Endothelial cell of umbilical vein (primary cell): ENCODE measurements around the gene CABP2. TPM values are rescaled to one million over a fixed set of nuclear protein-coding genes. Genes with fewer than 3 reads are reported as not detected.
"Not testable (repeated sequence)": the region's sequence is repeated elsewhere in the genome, so short reads cannot be mapped to it uniquely, and the experiment has no call there.

Source experiments
- BruUV-seq: library from RNA; stranded (reverse); fragments of 400-500 nt; replicated peaks from 2 replicates; lab custom pipeline; 2021; lab: Mats Ljungman, UMichigan
- CTCF ChIA-PET: fragments of 300-600, 350-600 bp; sonication (Branson Sonifier 250); formaldehyde crosslinking; loops from one replicate; lab custom pipeline; 2021; ENCODE audit warnings: antibody characterized with exemption, inconsistent platforms; lab: Charles Lee
- POLR2A ChIA-PET: fragments of 300-600, 350-600 bp; sonication (Branson Sonifier 250); formaldehyde crosslinking; loops from one replicate; lab custom pipeline; 2021; ENCODE audit warnings: antibody characterized with exemption, inconsistent platforms; lab: Charles Lee
- DNase-seq: peaks from one replicate; pipeline ENCODE4 v3.0.0-alpha.2; 2011; ENCODE audit warnings: low read depth, low spot score
- FAIRE-seq: peaks from 2 replicates; lab custom pipeline; 2011; peaks lifted over from hg19 to GRCh38; lab: Jason Lieb, UNC
- H2AFZ ChIP-seq: 2 replicates; pipeline ENCODE4 v1.6.0; 2012; ENCODE audit warnings: low read depth, low read length, control low read depth, inconsistent platforms
- H3K27ac ChIP-seq: 2 replicates; pipeline ENCODE4 v1.5.1; 2011; ENCODE audit warnings: low read depth, mild to moderate bottlenecking, control low read depth, low read length, moderate library complexity; ENCODE audit not compliant: insufficient read depth
- H3K27me3 ChIP-seq, 2 experiments: 2 replicates each; pipeline versions ENCODE4 v1.6.0 to v1.6.1; 2011; ENCODE audit warnings: low read length in 2 of 2, mixed read lengths in 1 of 2; ENCODE audit not compliant: control insufficient read depth in 2 of 2, insufficient read depth in 2 of 2
- H3K36me3 ChIP-seq, 2 experiments: 2 replicates in 1 of 2; 3 replicates in 1 of 2; pipeline ENCODE4 v1.5.1; 2011; ENCODE audit warnings: low read length in 2 of 2, mild to moderate bottlenecking in 1 of 2, moderate library complexity in 1 of 2; ENCODE audit not compliant: control insufficient read depth in 2 of 2, insufficient read depth in 2 of 2; ENCODE audit errors: extremely low read depth in 1 of 2
- H3K4me1 ChIP-seq: 3 replicates; pipeline ENCODE4 v1.5.1; 2011; ENCODE audit warnings: mild to moderate bottlenecking, low read length; ENCODE audit not compliant: control insufficient read depth, insufficient read depth; ENCODE audit errors: extremely low read depth
- H3K4me2 ChIP-seq: 2 replicates; pipeline ENCODE4 v1.6.1; 2011; ENCODE audit warnings: low read length, control low read depth, mixed read lengths; ENCODE audit not compliant: insufficient read depth
- H3K4me3 ChIP-seq, 3 experiments: fragments of 200-600 bp in 1 of 3; sonication (generic), shearing (Covaris generic) in 1 of 3; replicated peaks in 1 of 3; 2 replicates each; pipeline ENCODE4 v1.5.1; 2011 to 2016; ENCODE audit warnings: control low read depth in 3 of 3, low read length in 3 of 3, mild to moderate bottlenecking in 2 of 3, inconsistent platforms in 1 of 3, low read depth in 1 of 3, moderate library complexity in 1 of 3; ENCODE audit not compliant: insufficient read depth in 1 of 3
- H3K79me2 ChIP-seq: 2 replicates; pipeline ENCODE4 v1.6.0; 2012; ENCODE audit warnings: low read length, inconsistent platforms; ENCODE audit not compliant: control insufficient read depth, insufficient read depth
- H3K9ac ChIP-seq: replicated peaks from 2 replicates; pipeline ENCODE3; 2011; ENCODE audit warnings: low read length, control low read depth; ENCODE audit not compliant: insufficient read depth; ENCODE audit errors: extremely low read depth
- H3K9me1 ChIP-seq: replicated peaks from 3 replicates; pipeline ENCODE4 v1.6.0; 2011; ENCODE audit warnings: mild to moderate bottlenecking, low read length; ENCODE audit not compliant: control insufficient read depth, insufficient read depth; ENCODE audit errors: extremely low read depth
- H3K9me3 ChIP-seq: replicated peaks from 2 replicates; pipeline ENCODE4 v1.5.1; 2012; ENCODE audit warnings: low read length, inconsistent platforms; ENCODE audit not compliant: control insufficient read depth, insufficient read depth
- H4K20me1 ChIP-seq: replicated peaks from 2 replicates; pipeline ENCODE3; 2011; ENCODE audit warnings: mild to moderate bottlenecking, low read length; ENCODE audit not compliant: control insufficient read depth, insufficient read depth; ENCODE audit errors: extremely low read depth
- FOS ChIP-seq: IDR thresholded peaks from 2 replicates; pipeline ENCODE4 v1.6.1; 2011; ENCODE audit warnings: mild to moderate bottlenecking, low read length, moderate library complexity, borderline replicate concordance; ENCODE audit not compliant: insufficient read depth
- GATA2 ChIP-seq: IDR thresholded peaks from 2 replicates; pipeline ENCODE4 v1.7.0; 2011; ENCODE audit warnings: low read depth, mild to moderate bottlenecking, moderate library complexity, mixed read lengths, low read length; ENCODE audit not compliant: insufficient read length, insufficient read depth
- JUN ChIP-seq: IDR thresholded peaks from 2 replicates; pipeline ENCODE4 v1.6.1; 2011; ENCODE audit warnings: borderline replicate concordance, low read depth; ENCODE audit not compliant: insufficient read length, insufficient read depth
- MYC ChIP-seq: IDR thresholded peaks from one replicate; pipeline ENCODE4 v1.6.1; 2011; ENCODE audit warnings: mild to moderate bottlenecking, low read depth, low read length
- POLR2A ChIP-seq: IDR thresholded peaks from 2 replicates; pipeline ENCODE4 v1.6.1; 2012; ENCODE audit warnings: low read depth, mild to moderate bottlenecking, control low read depth, low read length
- POLR2AphosphoS5 ChIP-seq: IDR thresholded peaks from 2 replicates; pipeline ENCODE4 v1.6.1; 2012; ENCODE audit warnings: low read depth, mild to moderate bottlenecking, control low read depth, low read length, moderate library complexity; ENCODE audit not compliant: insufficient read depth
- dilution Hi-C: fragments of 300-500 bp; cut with MboI; formaldehyde crosslinking; loops from one replicate; pipeline ENCODE4 v1.15.0; 2019; ENCODE audit warnings: low sequenced_read_pairs; ENCODE audit not compliant: extremely low pct_ligation_motif_present
- intact Hi-C: fragments of 100-400 bp; cut with micrococcal nuclease; formaldehyde crosslinking; loops from one replicate; pipeline ENCODE4 v1.10.0; 2022
- polyA plus RNA-seq, 4 experiments: library from polyadenylated mRNA; depleted of rRNA in 3 of 4; stranded (reverse) in 3 of 4; unstranded in 1 of 4; fragments of >200 nt; gene quantifications; 2 replicates each; pipeline versions ENCODE4 v1.2.1 to v1.2.3, GENCODE V29; 2011 to 2012; ENCODE audit warnings: missing spikeins in 1 of 4
- total RNA-seq: library from RNA; stranded (reverse); gene quantifications from 2 replicates; pipeline ENCODE4 v1.2.3, GENCODE V29; 2021

The CABP2 gene
- total and polyA plus RNA-seq, 2 donors (not counting 3 experiments of a cell fraction or from before 2014, with no cell fraction given): not detected

DNA sequence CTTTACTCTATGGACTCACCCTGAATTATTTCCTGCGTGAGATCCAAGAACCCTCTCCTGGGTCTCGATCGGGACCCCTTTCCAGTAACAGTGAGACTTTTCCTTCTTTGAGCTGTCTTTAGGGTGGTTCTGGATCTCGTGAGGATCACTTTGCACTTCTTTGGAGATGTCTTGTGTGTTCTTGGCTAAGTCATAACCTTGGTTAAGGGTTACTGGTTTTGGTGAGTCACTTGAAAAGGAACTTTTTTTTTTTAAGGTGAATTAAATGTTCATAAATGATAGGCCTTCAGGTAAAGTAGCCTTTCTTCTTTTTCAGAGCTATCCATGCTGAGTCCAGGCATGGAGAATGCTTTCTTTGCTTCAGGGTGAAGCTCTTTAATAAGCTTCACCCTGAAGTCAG is 41.0 kb upstream of the CABP2 start:
- dilution Hi-C loops (no loop called here), intact Hi-C loops (loop anchor here (5.0 kb wide), 1 partner anchor 97 kb away; the partner anchor contains the start of gene TMEM134)
- Histone ChIP-seq H3K4me2 (peak overlapping the region; percentile 19), H3K79me2 (no peaks in the 10 kb centered on the region), H4K20me1 (no peaks in the 10 kb centered on the region), H3K9me1 (no peaks in the 10 kb centered on the region), H3K27ac (peak overlapping the region; percentile 85), H3K36me3 (no peaks in the 10 kb centered on the region), H2AFZ (peak overlapping the region; percentile 17), H3K9ac (peak overlapping the region; percentile 11), H3K27me3 (no peaks in the 10 kb centered on the region), H3K4me3 (no peak overlapping the region), H3K9me3 (no peaks in the 10 kb centered on the region), H3K4me1 (peaks cover 15% of the 10 kb centered on the region)
- ChIA-PET CTCF (interaction anchor here (0.7 to 1.6 kb wide), 3 partner anchors 8 to 95 kb away, joined by 3 to 4 read pairs (median 4); no protein-coding TSS in a partner anchor), POLR2A (no interaction called here)
- BruUV-seq: TSS peak; percentile 90
- TF ChIP-seq JUN (no peak), MYC (no peak)
- FAIRE-seq (no peak), DNase-seq (no peak)

DNA sequence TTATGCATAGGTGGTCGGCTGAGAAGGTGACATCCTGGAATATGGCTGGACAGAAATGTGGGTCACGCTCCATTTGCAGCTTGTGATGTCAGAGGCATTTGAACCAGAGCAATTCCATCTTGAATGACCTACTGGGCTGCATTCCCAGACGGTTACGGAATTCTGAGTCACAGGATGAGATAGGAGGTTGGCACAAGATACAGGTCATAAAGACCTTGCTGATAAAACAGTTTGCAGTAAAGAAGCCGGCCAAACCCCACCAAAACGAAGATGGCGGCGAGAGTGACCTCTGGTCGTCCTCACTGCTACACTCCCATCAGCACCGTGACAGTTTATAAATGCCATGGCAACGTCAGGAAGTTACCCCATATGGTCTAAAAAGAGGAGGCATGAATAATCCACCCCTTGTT is 40.5 kb upstream of the CABP2 start:
- BruUV-seq, H3K36me3 ChIP-seq, H4K20me1 ChIP-seq, H3K9me1 ChIP-seq, H3K79me2 ChIP-seq, dilution Hi-C loops, H3K9me3 ChIP-seq, H3K4me3 ChIP-seq, H3K27me3 ChIP-seq: not testable (repeated sequence)
- Histone ChIP-seq H3K27ac (peak overlapping the region; percentile 94), H2AFZ (peak overlapping the region; percentile 56), H3K9ac (peak overlapping the region; percentile 66), H3K4me2 (peak overlapping the region; percentile 26), H3K4me1 (peaks cover 15% of the 10 kb centered on the region)
- intact Hi-C loops: loop anchor here (1.0 to 5.0 kb wide), 4 partner anchors 20 to 96 kb away; partner anchors contain the start of genes CDK2AP2, GSTP1 and TMEM134
- TF ChIP-seq JUN (peak; percentile 88), FOS (peak; percentile 79), POLR2A (peak; percentile 40), GATA2 (peak; percentile 83), POLR2AphosphoS5 (peak; percentile 68)
- CTCF ChIA-PET: interaction anchor here (1.0 to 1.6 kb wide), 3 partner anchors 9 to 64 kb away, joined by 3 to 4 read pairs (median 4); no protein-coding TSS in a partner anchor
- peak; percentile 94 for DNase-seq
- POLR2A ChIA-PET: interaction anchor here (0.6 kb wide), 1 partner anchor 82 kb away, joined by 6 read pairs; no protein-coding TSS in a partner anchor
- FAIRE-seq: peak; percentile 98
